Caco-2 (cell line): ENCODE results near the gene NARF. TPM values are rescaled to one million over a fixed set of nuclear protein-coding genes. Genes with fewer than 3 reads are reported as not detected.
"Not testable (repeated sequence)": the region's sequence is repeated elsewhere in the genome, so short reads cannot be mapped to it uniquely, and the experiment has no call there.

Source experiments
- BruUV-seq: library from RNA; stranded (reverse); fragments of 400-500 nt; replicated peaks from 2 replicates; lab custom pipeline; 2021; lab: Mats Ljungman, UMichigan
- CTCF ChIA-PET: fragments of 300-600 bp; sonication (Branson Sonifier 250); formaldehyde crosslinking; loops from one replicate; lab custom pipeline; 2022; ENCODE audit warnings: antibody characterized with exemption; lab: Charles Lee
- POLR2A ChIA-PET: fragments of 300-600 bp; sonication (Branson Sonifier 250); formaldehyde crosslinking; loops from one replicate; lab custom pipeline; 2022; ENCODE audit warnings: antibody characterized with exemption; lab: Charles Lee
- DNase-seq, 2 experiments: peaks; one replicate each; pipeline versions ENCODE4 v3.0.0 to v3.0.0-alpha.2; 2020 to 2022
- H3K27me3 ChIP-seq: replicated peaks from 2 replicates; pipeline ENCODE4 v1.6.0; 2011; ENCODE audit warnings: low read length; ENCODE audit not compliant: control insufficient read depth, insufficient read depth
- H3K36me3 ChIP-seq: 2 replicates; pipeline ENCODE4 v1.5.1; 2011; ENCODE audit warnings: low read length; ENCODE audit not compliant: control insufficient read depth, insufficient read depth
- H3K4me1 ChIP-seq: fragments of 250-450 bp; sonication (Bioruptor Pico); 2 replicates; pipeline ENCODE4 v1.5.1; 2020; ENCODE audit warnings: mild to moderate bottlenecking
- H3K4me3 ChIP-seq: 2 replicates; pipeline ENCODE4 v1.5.1; 2011; ENCODE audit warnings: low read depth, mild to moderate bottlenecking, control low read depth, low read length
- H3K9me3 ChIP-seq: fragments of 250-450 bp; sonication (Bioruptor Pico); 2 replicates; pipeline ENCODE4 v1.5.1; 2020; ENCODE audit warnings: mild to moderate bottlenecking, moderate library complexity
- H3K27ac Mint-ChIP-seq: one replicate; pipeline ENCODE4 v1.8.0; 2022; ENCODE audit warnings: mixed read lengths; ENCODE audit not compliant: unreplicated experiment
- H3K27me3 Mint-ChIP-seq: one replicate; pipeline ENCODE4 v1.8.0; 2022; ENCODE audit warnings: mixed read lengths; ENCODE audit not compliant: insufficient read depth, unreplicated experiment
- H3K36me3 Mint-ChIP-seq: one replicate; pipeline ENCODE4 v1.8.0; 2022; ENCODE audit warnings: mild to moderate bottlenecking, mixed read lengths; ENCODE audit not compliant: insufficient read depth, unreplicated experiment
- H3K4me1 Mint-ChIP-seq: one replicate; pipeline ENCODE4 v1.8.0; 2022; ENCODE audit warnings: low read depth, mixed read lengths; ENCODE audit not compliant: unreplicated experiment
- H3K4me3 Mint-ChIP-seq: one replicate; pipeline ENCODE4 v1.8.0; 2022; ENCODE audit warnings: mild to moderate bottlenecking, moderate library complexity, mixed read lengths; ENCODE audit not compliant: unreplicated experiment
- H3K9me3 Mint-ChIP-seq: one replicate; pipeline ENCODE4 v1.8.0; 2022; ENCODE audit warnings: mixed read lengths; ENCODE audit not compliant: unreplicated experiment
- intact Hi-C: fragments of 100-400 bp; cut with micrococcal nuclease; formaldehyde crosslinking; loops from one replicate; pipeline ENCODE4 v1.10.0; 2022; ENCODE audit not compliant: unreplicated experiment
- total RNA-seq: library from RNA; stranded (reverse); gene quantifications from 2 replicates; pipeline ENCODE4 v1.2.3, GENCODE V29; 2022
- TF ChIP-seq, protein P1 (sequence below), 2 experiments: fragments of 200-600 bp in 1 of 2; IDR thresholded peaks; 1 replicate in 1 of 2; 2 replicates in 1 of 2; pipeline versions ENCODE4 v1.5.1 to v1.8.0; 2011 to 2022; ENCODE audit warnings: antibody characterized with exemption in 1 of 2, control low read depth in 1 of 2, inconsistent platforms in 1 of 2, low read depth in 1 of 2, low read length in 1 of 2, mild to moderate bottlenecking in 1 of 2, moderate library complexity in 1 of 2; ENCODE audit not compliant: insufficient read depth in 1 of 2, severe bottlenecking in 1 of 2, unreplicated experiment in 1 of 2

Gene NARF
- total RNA-seq, 1 experiment from 2014 or later = 62.1 TPM

DNA sequence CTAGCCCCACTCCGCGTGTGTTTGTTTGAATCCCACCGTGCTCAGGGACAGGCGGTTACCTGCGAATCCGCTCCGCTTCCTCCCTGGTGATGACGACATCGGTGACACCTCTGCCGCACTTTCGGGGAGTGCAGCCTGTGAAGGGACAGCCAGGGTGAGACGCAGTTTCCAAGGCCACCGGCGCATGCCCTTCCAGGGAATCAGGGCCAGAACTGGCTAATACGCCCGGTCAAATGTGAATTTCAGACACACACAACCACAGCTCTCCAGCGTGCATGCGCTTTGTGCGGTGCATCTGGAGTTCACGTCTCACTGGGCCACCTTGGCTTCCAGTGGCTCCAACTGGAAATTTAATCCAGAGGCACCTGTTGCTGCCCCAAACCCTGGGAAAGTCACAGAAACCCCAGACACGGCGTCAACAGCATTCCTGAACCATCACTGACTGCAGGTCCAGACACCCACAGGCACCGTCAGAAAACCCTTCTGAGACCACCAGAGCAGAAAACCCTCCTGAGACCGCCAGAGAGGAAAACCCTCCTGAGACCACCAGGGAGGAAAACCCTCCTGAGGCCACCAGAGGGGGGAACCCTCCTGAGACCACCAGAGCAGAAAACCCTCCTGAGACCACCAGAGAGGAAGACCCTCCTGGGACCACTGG lies 47.0 kb upstream of the NARF start:
- no peak overlapping the region for H3K4me3 Mint-ChIP-seq
- ChIA-PET POLR2A (no interaction called here), CTCF (no interaction called here)
- TF ChIP-seq, protein P1, sequence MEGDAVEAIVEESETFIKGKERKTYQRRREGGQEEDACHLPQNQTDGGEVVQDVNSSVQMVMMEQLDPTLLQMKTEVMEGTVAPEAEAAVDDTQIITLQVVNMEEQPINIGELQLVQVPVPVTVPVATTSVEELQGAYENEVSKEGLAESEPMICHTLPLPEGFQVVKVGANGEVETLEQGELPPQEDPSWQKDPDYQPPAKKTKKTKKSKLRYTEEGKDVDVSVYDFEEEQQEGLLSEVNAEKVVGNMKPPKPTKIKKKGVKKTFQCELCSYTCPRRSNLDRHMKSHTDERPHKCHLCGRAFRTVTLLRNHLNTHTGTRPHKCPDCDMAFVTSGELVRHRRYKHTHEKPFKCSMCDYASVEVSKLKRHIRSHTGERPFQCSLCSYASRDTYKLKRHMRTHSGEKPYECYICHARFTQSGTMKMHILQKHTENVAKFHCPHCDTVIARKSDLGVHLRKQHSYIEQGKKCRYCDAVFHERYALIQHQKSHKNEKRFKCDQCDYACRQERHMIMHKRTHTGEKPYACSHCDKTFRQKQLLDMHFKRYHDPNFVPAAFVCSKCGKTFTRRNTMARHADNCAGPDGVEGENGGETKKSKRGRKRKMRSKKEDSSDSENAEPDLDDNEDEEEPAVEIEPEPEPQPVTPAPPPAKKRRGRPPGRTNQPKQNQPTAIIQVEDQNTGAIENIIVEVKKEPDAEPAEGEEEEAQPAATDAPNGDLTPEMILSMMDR (IDR thresholded peaks at IDR 0.05; ENCODE audit: insufficient read depth in 1 of 2, low read depth in 1 of 2, low read length in 1 of 2, severe bottlenecking in 1 of 2, unreplicated experiment in 1 of 2) = no peak
- Histone ChIP-seq H3K4me3 (no peak overlapping the region), H3K9me3 (no peaks in the 10 kb centered on the region), H3K27me3 (no peaks in the 10 kb centered on the region), H3K36me3 (peaks cover 2% of the 10 kb centered on the region; the same call in 1 of the 2 replicates), H3K4me1 (no peaks in the 10 kb centered on the region)
- no peaks in the 10 kb centered on the region for H3K27me3 Mint-ChIP-seq
- no TSS peak for BruUV-seq
- H3K9me3 Mint-ChIP-seq = no peaks in the 10 kb centered on the region
- intact Hi-C loops = loop anchor here (5.0 kb wide), 1 partner anchor 59 kb away; no protein-coding TSS in a partner anchor
- H3K36me3 Mint-ChIP-seq = no peaks in the 10 kb centered on the region
- no peak overlapping the region for H3K27ac Mint-ChIP-seq
- H3K4me1 Mint-ChIP-seq = no peaks in the 10 kb centered on the region
- DNase-seq = no peak

DNA sequence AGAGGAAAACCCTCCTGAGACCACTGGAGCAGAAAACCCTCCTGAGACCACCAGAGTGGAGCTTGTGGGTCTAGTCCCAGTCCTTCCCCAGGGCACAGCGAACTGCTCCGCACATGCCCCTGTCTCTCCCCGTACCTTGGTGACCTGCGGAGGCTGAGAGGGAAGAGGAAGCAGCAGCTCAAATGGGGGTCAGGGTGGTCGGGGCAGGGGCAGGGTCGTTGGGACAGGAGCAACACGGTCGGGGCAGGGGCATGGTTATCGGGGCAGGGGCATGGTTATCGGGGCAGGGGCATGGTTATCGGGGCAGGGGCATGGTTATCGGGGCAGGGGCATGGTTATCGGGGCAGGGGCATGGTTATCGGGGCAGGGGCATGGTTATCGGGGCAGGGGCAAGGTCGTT lies 46.5 kb upstream of the NARF start:
- H3K4me3 Mint-ChIP-seq, DNase-seq, CTCF ChIA-PET, H3K27me3 Mint-ChIP-seq, H3K9me3 ChIP-seq, H3K4me1 Mint-ChIP-seq, H3K4me1 ChIP-seq, POLR2A ChIA-PET, H3K27ac Mint-ChIP-seq, H3K4me3 ChIP-seq, H3K9me3 Mint-ChIP-seq, BruUV-seq, H3K36me3 Mint-ChIP-seq, H3K36me3 ChIP-seq, H3K27me3 ChIP-seq: not testable (repeated sequence)
- intact Hi-C loops = loop anchor here (5.0 kb wide), 1 partner anchor 60 kb away; no protein-coding TSS in a partner anchor

DNA sequence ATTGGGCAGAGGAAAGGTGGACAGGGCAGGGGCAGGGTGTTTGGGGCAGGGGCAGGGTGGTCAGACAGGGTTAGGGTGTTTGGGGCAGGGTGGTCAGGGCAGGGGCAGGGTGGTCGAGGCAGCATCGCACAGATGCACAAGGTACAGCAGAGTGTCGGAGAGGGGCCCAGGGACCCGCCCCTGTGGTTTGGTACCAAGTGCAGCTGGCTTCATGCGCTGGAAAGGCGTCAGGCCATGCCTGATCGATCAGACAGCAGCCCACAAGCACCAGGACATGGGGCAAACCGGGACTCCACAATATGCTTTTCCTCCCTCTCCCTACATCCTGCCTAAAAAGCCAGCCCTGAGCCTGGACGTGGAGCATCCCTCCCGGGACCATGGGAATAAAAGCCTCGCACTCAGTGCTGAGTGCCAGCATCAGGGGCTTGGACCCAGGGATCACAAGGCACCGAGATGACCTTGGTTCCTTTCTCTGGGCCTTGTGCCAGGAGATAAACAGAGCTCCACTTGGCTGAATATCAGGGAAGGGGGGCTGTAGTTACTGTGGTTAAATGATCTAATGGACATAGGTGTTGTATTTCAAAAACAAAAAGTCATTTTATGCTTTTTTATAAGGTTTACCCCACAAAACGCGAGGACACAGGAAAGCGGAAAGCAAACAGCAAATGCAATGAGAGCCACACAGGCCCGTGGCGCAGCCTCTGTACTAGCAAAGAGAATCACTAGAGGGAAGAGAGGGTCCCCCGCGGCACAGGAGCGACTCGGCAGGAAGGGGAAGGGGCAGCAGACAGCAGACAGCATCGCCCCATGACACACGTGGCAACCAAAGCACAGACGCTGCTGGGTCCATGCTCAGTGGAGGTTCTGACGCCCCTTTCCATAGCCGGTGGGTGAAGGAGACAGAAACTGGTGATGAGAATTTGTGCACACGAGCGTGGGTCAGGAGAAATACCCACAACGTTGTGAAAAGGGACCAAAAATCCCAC lies 45.7 kb upstream of the NARF start:
- no peak overlapping the region for H3K4me3 Mint-ChIP-seq
- DNase-seq = no peak
- H3K27me3 Mint-ChIP-seq = no peaks in the 10 kb centered on the region
- Histone ChIP-seq H3K36me3 (peaks cover 2% of the 10 kb centered on the region; the same call in 1 of the 2 replicates), H3K9me3 (no peaks in the 10 kb centered on the region), H3K4me1 (no peaks in the 10 kb centered on the region), H3K4me3 (no peak overlapping the region), H3K27me3 (no peaks in the 10 kb centered on the region)
- intact Hi-C loops = loop anchor here (5.0 kb wide), 1 partner anchor 61 kb away; no protein-coding TSS in a partner anchor
- TF ChIP-seq, protein P1 (IDR thresholded peaks at IDR 0.05; ENCODE audit: insufficient read depth in 1 of 2, low read depth in 1 of 2, low read length in 1 of 2, severe bottlenecking in 1 of 2, unreplicated experiment in 1 of 2) = no peak
- H3K4me1 Mint-ChIP-seq = no peaks in the 10 kb centered on the region
- BruUV-seq = no TSS peak
- CTCF ChIA-PET = no interaction called here
- H3K36me3 Mint-ChIP-seq = no peaks in the 10 kb centered on the region
- POLR2A ChIA-PET = no interaction called here
- H3K9me3 Mint-ChIP-seq = no peaks in the 10 kb centered on the region
- H3K27ac Mint-ChIP-seq = no peak overlapping the region
